AG04450 (cell line): ENCODE measurements around the gene PRKAR2B. TPM values are rescaled to one million over a fixed set of nuclear protein-coding genes. Genes with fewer than 3 reads are reported as not detected.

Experiments
- CTCF ChIA-PET: fragments of 300-600, 350-600 bp; formaldehyde crosslinking; extraction: SDS; loops from one replicate; lab custom pipeline; 2022; ENCODE audit warnings: antibody characterized with exemption, inconsistent platforms; lab: Charles Lee
- POLR2A ChIA-PET: fragments of 350-600 bp; formaldehyde crosslinking; extraction: SDS; loops from one replicate; lab custom pipeline; 2021; ENCODE audit warnings: antibody characterized with exemption, inconsistent platforms; lab: Yijun Ruan, JAX
- DNase-seq: peaks from one replicate; pipeline ENCODE4 v3.0.0-alpha.2; 2011; ENCODE audit warnings: low read depth, low spot score
- H3K27ac ChIP-seq: one replicate; pipeline ENCODE4 v1.5.1; 2012; ENCODE audit warnings: low read depth, low read length, control low read depth
- H3K27me3 ChIP-seq: one replicate; pipeline ENCODE4 v1.6.0; 2012; ENCODE audit warnings: low read length; ENCODE audit not compliant: control insufficient read depth, insufficient read depth
- H3K4me3 ChIP-seq: 2 replicates; pipeline ENCODE4 v1.5.1; 2011; ENCODE audit warnings: mild to moderate bottlenecking, low read depth, low read length, control low read depth
- H3K9me3 ChIP-seq: 2 replicates; pipeline ENCODE4 v1.5.1; 2012; ENCODE audit warnings: low read length; ENCODE audit not compliant: control insufficient read depth, insufficient read depth
- polyA plus RNA-seq: library from polyadenylated mRNA; depleted of rRNA; stranded (reverse); fragments of >200 nt; gene quantifications from 2 replicates; pipeline ENCODE4 v1.2.3, GENCODE V29; 2011
- TF ChIP-seq, protein P1 (sequence below): IDR thresholded peaks from 2 replicates; pipeline ENCODE4 v1.5.1; 2011; ENCODE audit warnings: low read depth, low read length, control low read depth, inconsistent platforms

The PRKAR2B gene
- polyA plus RNA-seq, 1 experiment: 13.0 TPM

DNA sequence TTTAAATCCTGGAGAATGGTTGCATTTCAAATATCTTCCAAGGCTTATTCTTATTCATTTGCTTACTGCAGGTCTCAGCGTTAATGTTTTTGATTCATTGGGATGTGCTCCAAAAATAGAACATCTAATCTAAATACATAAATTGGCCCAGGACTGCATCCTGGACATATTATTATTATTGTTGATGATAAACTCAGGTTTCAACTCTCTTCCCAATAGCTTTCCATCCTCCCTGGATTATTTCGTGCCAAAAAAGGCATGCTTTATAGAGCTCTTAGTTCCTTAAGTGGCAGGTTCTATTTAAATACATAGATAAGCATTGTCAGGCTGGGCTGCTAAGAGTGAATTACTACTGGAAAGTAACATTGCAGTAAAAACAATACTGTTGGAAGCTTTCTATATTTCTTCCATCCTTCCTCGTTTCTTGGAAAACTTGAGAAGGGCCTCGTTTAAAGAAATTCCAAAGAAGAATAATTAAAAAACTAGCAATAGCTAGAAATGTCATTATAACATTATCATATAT, 14.7 kb upstream of the PRKAR2B start:
- Histone ChIP-seq H3K27ac (no peak overlapping the region), H3K27me3 (no peaks in the 10 kb centered on the region), H3K9me3 (no peaks in the 10 kb centered on the region), H3K4me3 (no peak overlapping the region)
- TF ChIP-seq, protein P1, sequence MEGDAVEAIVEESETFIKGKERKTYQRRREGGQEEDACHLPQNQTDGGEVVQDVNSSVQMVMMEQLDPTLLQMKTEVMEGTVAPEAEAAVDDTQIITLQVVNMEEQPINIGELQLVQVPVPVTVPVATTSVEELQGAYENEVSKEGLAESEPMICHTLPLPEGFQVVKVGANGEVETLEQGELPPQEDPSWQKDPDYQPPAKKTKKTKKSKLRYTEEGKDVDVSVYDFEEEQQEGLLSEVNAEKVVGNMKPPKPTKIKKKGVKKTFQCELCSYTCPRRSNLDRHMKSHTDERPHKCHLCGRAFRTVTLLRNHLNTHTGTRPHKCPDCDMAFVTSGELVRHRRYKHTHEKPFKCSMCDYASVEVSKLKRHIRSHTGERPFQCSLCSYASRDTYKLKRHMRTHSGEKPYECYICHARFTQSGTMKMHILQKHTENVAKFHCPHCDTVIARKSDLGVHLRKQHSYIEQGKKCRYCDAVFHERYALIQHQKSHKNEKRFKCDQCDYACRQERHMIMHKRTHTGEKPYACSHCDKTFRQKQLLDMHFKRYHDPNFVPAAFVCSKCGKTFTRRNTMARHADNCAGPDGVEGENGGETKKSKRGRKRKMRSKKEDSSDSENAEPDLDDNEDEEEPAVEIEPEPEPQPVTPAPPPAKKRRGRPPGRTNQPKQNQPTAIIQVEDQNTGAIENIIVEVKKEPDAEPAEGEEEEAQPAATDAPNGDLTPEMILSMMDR: no peak
- POLR2A ChIA-PET: no interaction called here
- CTCF ChIA-PET: interaction anchor here (0.7 kb wide), 1 partner anchor 509 kb away, joined by 3 read pairs; no protein-coding TSS in a partner anchor
- DNase-seq: no peak

DNA sequence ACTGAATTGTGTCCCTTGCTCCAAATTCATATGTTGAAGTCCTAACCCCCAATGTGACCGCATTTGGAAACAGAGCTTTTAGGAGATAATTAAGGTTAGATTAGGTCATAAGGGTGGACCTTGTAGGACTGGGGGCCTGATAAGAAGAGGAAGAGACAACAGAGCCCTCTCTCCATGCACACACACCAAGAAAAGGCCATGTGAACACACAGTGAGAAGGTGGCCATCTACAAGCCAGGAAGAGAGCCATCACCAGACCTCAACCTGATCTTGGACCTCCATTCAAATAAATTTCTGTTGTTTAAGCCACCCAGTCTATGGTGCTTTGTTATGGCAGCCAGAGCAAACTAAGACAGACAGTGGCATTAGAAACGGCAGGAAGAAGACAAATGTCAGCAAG, 12.5 kb upstream of the PRKAR2B start:
- ChIA-PET POLR2A (no interaction called here), CTCF (interaction anchor here (1.0 kb wide), 1 partner anchor 18 kb away, joined by 3 read pairs; no protein-coding TSS in a partner anchor)
- Histone ChIP-seq H3K9me3 (no peaks in the 10 kb centered on the region), H3K4me3 (no peak overlapping the region), H3K27ac (no peak overlapping the region), H3K27me3 (no peaks in the 10 kb centered on the region)
- DNase-seq: no peak
- TF ChIP-seq, protein P1: no peak

DNA sequence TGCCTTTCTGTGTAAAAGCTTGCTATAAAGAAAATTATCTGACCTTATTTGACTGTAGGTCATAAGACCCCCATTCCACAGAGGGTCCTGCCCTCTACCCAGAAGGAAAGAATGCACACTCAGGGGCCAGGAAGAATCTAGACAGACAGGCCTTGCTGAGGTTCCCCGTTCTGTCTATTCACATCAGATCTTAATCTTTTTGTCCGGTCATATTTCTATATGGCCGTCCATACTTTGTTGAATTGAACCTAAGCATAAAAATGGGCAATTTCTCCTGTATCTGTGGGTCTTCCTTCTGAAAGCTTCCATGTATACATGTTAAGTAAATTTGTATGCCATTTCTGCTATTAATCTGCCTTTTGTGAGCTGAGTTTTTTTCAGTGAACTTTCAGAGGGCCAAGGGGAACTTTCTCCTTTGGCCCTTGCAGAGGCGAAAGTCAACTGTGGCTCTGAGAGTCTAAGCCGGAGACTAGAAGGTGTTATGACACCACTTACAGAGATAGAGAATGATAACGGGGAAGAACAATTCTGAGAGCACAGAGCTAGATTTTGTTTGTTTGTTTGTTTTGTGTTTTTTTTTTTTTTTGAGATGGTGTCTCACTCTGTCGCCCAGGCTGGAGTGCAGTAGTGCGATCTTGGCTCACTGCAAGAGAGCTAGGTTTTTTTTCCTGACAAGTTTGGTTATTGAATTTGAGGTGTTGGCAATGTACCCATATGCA, 11.6 kb upstream of the PRKAR2B start:
- no peak for DNase-seq
- TF ChIP-seq, protein P1: no peak
- H3K9me3 ChIP-seq: no peaks in the 10 kb centered on the region
- ChIA-PET POLR2A (no interaction called here), CTCF (no interaction called here)
- no peak overlapping the region for H3K4me3 ChIP-seq
- H3K27me3 ChIP-seq: no peaks in the 10 kb centered on the region
- H3K27ac ChIP-seq: no peak overlapping the region

DNA sequence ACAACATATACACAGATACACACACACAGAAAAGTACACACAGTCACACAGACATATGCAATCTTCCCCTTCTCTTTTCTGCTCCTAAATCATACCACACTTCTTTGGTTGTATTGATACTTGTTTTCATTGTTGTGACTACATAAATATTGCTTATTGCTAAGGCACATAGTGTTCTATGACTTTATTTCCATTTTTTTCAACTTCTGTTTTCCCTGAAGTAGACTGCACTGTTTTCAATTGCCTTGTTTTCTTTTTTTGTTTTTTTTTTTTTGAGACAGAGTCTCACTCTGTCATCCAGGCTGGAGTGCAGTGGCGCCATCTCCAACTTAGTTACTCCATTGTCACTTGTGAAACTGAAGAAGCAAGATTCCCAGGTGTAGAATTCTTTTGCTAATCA, 10.0 kb upstream of the PRKAR2B start:
- ChIA-PET POLR2A (no interaction called here), CTCF (no interaction called here)
- no peaks in the 10 kb centered on the region for H3K27me3 ChIP-seq
- no peak overlapping the region for H3K4me3 ChIP-seq
- H3K27ac ChIP-seq: no peak overlapping the region
- DNase-seq: no peak
- no peaks in the 10 kb centered on the region for H3K9me3 ChIP-seq
- TF ChIP-seq, protein P1: no peak

DNA sequence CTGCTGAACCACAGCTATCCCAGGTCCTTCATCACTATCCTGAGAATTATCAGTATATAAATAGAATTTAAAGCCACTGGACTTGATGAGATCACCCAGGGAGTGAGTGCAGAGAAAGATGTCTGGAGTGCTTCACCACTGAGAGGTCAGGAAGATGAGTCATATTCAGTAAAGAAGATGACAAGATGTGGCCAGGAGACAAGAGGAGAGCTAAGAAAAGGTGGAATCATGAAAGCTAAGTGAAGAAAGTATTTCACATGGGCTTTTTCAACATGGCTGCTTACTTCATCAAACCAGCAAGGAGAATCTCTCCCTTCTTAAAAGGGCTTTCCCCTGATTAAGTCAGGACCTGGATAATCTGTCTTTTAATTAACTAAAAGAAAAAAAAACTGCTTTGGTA, 9.1 kb upstream of the PRKAR2B start:
- ChIA-PET POLR2A (no interaction called here), CTCF (no interaction called here)
- Histone ChIP-seq H3K9me3 (no peaks in the 10 kb centered on the region), H3K27ac (no peak overlapping the region), H3K27me3 (no peaks in the 10 kb centered on the region), H3K4me3 (no peak overlapping the region)
- peak; percentile 61 for DNase-seq
- TF ChIP-seq, protein P1: no peak
